A204.1 (cell line): ENCODE results near the gene PCDHGB2.
"Not testable (repeated sequence)": the region's sequence is repeated elsewhere in the genome, so short reads cannot be mapped to it uniquely, and the experiment has no call there.

Source experiments
- FAIRE-seq: peaks from 2 replicates; lab custom pipeline; 2012; peaks lifted over from hg19 to GRCh38; lab: Jason Lieb, UNC

Gene PCDHGB2

DNA sequence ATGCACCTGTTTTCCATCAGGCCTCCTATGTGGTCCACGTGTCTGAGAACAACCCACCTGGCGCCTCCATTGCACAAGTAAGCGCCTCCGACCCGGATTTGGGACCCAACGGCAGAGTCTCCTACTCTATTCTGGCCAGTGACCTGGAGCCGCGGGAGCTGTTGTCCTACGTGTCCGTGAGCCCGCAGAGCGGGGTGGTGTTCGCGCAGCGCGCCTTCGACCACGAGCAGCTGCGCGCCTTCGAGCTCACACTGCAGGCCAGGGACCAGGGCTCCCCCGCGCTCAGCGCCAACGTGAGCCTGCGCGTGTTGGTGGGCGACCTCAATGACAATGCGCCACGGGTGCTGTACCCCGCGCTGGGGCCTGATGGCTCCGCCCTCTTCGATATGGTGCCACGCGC lies 8.2 kb upstream of the PCDHGB2 start:
- FAIRE-seq: no peak

DNA sequence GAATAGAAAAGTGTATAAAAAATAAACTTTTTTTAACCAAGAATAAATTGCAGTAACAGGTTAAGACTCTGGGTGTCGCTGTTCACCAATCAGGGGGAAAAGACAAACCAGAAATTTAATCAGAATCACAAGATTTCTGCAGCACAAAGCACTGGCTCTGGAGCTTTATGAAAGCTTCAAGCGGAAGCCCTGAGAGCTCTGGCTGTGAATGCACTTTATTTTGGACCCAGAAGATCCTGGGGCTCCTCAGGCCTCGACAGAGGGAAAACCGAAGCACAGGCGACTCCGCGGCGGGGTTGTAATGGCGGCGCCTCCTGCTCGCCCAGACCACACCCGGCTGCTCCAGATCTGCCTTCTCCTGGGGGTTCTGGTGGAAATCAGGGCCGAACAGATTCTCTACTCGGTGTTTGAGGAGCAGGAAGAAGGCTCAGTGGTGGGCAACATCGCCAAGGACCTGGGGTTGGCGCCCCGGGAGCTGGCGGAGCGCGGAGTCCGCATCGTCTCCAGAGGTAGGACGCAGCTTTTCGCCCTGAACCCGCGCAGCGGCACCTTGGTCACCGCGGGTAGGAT lies 4.8 kb upstream of the PCDHGB2 start, which contains the start of gene PCDHGA4:
Gene PCDHGA4 (plus strand): TSS at position 122 of the 570 bp plus-strand sequence. CDS start 87 bp downstream, at position 209.
- peak; percentile 88 for FAIRE-seq

DNA sequence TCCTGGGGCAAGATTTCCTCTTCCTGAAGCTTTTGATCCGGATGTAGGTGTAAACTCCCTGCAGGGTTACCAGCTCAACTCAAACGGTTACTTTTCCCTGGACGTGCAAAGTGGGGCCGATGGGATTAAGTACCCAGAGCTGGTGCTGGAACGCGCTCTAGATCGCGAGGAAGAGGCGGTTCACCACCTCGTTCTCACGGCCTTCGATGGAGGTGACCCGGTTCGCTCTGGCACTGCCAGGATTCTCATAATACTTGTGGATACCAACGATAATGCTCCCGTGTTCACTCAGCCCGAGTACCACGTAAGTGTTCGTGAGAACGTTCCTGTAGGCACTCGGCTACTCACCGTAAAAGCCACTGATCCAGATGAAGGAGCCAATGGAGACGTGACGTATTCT lies 4.2 kb upstream of the PCDHGB2 start:
- FAIRE-seq: no peak

DNA sequence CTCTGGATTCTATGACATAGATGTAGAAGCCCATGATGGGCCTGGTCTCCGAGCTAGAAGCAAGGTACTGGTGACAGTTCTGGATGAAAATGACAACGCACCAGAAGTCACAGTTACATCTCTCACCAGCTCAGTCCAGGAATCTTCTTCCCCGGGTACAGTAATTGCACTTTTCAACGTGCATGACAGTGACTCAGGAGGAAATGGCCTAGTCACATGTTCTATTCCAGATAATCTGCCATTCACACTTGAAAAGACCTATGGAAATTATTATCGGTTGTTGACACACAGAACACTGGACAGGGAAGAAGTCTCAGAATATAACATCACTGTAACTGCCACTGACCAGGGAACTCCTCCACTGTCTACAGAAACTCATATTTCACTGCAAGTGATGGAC lies 3.7 kb upstream of the PCDHGB2 start:
- no peak for FAIRE-seq

DNA sequence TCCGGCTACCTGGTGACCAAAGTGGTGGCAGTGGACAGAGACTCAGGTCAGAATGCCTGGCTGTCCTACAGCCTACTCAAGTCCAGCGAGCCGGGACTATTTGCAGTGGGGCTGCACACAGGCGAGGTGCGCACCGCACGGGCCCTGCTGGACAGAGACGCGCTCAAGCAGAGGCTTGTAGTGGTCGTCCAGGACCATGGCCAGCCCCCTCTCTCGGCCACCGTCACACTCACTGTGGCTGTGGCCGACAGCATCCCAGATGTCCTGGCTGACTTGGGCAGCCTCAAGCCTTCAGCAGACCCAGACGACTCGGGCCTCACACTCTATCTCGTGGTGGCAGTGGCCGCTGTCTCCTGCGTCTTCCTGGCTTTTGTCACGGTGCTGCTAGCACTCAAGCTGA lies 2.8 kb upstream of the PCDHGB2 start:
- FAIRE-seq: no peak

DNA sequence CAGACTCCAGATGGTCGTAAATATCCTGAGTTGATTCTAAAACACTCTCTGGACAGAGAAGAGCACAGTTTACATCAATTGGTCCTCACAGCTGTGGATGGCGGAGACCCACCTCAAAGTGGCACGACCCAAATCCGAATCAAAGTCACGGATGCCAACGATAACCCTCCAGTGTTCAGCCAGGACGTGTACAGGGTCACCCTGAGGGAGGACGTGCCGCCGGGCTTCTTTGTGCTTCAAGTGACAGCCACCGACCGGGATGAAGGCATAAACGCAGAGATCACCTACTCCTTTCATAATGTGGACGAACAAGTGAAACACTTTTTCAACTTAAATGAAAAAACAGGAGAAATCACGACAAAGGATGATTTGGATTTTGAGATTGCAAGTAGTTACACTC lies 891 bp downstream of the PCDHGB2 start:
- no peak for FAIRE-seq

DNA sequence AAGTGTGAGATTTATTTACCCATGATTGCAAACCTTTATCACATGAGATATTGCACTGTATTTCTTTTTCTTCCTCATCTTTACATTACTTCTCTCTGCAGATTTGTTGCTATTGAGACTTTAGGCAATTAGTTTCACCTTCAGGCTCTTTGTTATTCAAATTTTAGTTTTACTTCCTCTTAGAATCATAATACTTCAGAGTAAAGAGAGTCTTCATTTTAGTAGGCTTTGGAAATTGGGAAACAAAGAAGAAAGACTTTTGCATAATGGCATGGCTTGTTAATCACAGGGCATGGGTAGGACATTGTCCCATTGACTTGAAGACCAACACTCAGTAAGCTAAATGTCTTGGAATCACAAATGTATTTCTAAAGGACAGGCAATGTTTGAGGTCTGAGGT lies 2.9 kb downstream of the PCDHGB2 start:
- FAIRE-seq: no peak

DNA sequence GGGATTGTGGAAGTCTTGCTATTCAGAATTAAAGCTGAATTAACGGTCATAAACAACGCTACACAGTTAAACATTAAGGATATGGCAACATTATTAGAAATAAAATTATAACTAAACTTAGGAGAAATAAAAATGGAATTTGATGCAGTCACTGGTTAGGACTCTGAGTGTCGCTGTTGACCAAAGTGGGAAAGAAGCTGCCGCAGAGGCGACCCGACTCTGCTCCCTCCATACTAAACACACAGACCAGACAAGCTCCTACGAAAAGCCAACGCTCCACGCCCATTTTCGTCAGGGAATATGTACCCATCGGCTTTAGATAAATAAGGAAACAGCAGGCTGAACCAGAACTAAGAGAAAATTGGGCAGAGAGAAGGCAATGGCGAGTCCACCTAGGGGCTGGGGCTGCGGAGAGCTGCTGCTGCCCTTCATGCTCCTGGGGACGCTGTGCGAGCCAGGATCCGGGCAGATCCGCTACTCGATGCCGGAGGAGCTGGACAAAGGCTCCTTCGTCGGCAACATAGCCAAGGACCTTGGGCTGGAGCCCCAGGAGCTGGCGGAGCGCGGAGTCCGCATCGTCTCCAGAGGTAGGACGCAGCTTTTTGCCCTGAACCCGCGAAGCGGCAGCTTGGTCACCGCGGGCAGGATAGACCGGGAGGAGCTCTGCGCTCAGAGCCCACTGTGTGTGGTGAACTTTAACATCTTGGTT lies 4.3 kb downstream of the PCDHGB2 start, which contains the start of gene PCDHGA5:
Gene PCDHGA5 (plus strand): TSS at position 211 of the 709 bp plus-strand sequence. CDS start 169 bp downstream, at position 380.
- no peak for FAIRE-seq

DNA sequence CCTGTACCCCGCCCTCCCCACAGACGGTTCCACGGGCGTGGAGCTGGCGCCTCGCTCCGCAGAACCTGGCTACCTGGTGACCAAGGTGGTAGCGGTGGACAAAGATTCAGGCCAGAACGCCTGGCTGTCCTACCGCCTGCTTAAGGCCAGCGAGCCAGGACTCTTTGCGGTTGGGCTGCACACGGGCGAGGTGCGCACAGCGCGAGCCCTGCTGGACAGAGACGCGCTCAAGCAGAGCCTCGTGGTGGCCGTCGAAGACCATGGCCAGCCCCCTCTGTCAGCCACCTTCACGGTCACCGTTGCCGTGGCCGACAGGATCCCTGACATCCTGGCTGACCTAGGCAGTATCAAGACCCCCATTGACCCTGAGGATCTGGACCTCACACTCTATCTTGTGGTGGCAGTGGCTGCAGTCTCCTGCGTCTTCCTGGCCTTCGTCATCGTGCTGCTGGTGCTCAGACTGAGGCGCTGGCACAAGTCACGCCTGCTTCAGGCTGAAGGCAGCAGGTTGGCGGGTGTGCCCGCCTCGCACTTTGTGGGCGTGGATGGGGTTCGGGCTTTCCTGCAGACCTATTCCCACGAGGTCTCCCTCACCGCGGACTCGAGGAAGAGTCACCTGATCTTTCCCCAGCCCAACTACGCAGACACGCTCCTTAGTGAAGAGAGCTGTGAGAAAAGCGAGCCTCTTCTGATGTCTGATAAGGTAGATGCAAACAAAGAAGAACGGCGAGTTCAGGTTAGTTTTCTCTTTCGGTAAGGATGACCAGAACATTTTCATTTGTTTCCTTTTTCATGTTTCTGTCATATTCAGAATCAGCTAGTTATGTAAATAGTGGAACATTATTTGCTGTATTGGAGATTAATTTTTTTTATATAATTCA lies 6.5 kb downstream of the PCDHGB2 start:
- FAIRE-seq: no peak

DNA sequence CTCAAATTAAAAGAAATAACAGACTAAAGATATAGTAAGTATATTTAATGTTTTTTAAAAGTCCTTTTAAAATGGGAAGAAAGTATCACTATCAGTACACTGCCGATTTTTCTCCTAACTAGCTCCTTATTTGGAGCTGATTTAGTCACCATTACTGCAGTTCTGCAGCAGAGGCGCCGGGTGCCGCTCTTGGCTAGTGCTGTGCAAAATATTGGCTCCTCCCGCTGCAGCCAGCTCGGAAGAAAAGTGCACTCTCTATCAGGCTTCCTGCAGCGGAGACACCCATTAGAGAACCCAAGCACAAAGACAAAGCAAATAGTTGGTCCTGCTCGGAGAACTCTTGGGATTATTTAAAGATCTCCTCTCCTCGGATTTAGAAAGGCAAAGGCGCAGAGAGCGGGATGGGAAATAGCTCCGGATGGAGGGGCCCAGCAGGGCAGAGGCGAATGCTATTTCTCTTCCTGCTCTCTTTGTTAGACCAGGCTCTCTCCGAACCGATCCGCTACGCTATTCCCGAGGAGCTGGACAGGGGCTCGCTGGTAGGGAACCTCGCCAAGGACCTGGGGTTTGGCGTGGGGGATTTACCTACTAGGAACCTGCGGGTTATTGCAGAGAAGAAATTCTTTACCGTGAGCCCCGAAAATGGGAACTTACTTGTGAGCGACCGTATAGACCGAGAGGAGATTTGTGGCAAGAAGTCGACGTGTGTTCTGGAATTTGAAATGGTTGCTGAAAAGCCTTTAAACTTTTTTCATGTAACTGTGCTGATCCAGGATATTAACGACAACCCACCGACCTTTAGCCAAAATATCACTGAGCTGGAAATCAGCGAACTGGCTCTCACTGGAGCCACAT lies 10.4 kb downstream of the PCDHGB2 start, which contains the start of gene PCDHGB3:
Gene PCDHGB3 (plus strand): TSS at position 249 of the 855 bp plus-strand sequence. CDS start 153 bp downstream, at position 402.
- no peak for FAIRE-seq

DNA sequence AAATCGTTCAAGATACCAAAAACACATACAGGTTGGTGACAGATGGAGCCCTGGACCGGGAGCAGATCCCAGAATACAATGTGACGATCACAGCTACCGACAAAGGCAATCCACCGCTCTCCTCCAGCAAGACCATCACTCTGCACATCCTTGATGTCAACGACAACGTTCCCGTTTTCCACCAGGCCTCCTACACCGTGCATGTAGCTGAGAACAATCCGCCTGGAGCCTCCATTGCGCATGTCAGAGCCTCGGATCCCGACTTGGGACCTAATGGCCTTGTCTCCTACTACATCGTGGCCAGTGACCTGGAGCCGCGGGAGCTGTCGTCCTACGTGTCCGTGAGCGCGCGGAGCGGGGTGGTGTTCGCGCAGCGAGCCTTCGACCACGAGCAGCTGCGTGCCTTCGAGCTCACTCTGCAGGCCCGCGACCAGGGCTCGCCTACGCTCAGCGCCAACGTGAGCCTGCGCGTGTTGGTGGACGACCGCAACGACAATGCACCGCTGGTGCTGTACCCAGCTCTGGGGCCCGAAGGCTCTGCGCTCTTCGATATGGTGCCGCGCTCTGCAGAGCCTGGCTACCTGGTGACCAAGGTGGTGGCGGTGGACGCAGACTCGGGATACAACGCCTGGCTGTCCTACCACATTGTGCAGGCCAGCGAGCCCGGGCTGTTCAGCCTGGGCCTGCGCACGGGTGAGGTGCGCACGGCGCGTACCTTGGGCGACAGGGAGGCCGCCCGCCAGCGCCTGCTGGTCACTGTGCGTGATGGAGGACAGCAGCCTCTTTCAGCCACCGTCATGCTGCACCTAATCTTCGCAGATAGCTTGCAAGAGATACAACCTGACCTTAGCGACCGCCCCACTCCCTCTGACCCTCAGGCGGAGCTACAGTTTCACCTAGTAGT lies 12.0 kb downstream of the PCDHGB2 start:
- FAIRE-seq: no peak

DNA sequence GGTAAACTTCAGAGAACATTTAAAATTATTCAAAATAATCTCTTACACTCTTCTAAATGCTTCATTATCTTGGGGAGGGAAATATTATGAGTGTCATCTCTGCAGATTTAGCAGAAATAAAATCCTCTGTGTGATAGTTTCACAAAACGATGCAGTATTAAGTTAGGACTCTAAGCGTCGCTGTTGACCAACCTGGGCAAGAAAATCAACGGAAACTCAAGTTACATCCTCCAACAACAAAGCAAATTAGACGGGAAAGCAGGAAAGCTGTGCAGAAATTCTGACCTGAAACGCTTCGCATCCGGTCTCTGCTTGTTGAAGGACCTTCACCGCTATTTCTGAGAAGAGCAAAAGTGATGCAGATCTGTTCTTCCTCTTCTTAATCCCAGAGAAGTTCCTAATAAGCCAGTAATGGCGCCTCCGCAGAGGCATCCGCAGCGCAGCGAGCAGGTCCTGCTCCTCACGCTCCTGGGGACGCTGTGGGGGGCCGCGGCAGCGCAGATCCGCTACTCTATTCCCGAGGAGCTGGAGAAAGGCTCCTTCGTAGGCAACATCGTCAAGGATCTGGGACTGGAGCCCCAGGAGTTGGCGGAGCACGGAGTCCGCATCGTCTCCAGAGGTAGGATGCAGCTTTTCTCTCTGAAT lies 14.0 kb downstream of the PCDHGB2 start, which contains the start of gene PCDHGA6:
Gene PCDHGA6 (plus strand): TSS at position 219 of the 645 bp plus-strand sequence. CDS start 193 bp downstream, at position 412.
- FAIRE-seq: no peak

DNA sequence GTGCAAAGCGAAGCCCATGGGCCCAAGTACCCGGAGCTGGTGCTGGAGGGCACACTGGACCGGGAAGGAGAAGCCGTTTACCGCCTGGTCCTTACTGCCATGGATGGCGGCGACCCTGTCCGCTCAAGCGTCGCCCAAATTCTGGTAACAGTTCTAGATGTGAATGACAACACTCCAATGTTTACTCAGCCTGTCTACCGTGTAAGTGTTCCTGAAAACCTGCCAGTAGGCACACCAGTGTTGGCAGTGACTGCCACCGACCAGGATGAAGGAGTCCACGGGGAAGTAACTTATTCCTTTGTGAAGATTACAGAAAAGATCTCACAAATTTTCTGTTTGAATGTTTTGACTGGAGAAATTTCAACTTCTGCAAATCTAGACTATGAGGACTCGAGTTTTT lies 14.8 kb downstream of the PCDHGB2 start:
- no peak for FAIRE-seq

DNA sequence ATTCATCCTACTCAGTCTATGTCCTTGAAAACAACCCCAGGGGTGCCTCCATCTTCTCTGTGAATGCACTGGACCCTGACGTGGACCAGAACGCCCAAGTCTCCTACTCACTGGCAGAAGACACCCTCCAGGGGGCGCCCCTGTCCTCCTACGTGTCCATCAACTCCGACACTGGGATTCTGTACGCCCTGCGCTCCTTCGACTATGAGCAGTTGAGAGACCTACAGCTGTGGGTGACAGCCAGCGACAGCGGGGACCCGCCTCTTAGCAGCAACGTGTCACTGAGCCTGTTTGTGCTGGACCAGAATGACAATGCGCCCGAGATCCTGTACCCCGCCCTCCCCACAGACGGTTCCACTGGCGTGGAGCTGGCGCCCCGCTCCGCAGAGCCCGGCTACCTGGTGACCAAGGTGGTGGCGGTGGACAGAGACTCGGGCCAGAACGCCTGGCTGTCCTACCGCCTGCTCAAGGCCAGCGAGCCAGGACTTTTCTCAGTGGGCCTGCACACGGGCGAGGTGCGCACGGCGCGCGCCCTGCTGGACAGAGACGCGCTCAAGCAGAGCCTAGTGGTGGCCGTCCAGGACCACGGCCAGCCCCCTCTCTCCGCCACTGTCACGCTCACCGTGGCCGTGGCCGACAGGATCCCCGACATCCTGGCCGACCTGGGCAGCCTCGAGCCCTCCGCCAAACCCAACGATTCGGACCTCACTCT lies 15.8 kb downstream of the PCDHGB2 start:
- FAIRE-seq: not testable (repeated sequence)

DNA sequence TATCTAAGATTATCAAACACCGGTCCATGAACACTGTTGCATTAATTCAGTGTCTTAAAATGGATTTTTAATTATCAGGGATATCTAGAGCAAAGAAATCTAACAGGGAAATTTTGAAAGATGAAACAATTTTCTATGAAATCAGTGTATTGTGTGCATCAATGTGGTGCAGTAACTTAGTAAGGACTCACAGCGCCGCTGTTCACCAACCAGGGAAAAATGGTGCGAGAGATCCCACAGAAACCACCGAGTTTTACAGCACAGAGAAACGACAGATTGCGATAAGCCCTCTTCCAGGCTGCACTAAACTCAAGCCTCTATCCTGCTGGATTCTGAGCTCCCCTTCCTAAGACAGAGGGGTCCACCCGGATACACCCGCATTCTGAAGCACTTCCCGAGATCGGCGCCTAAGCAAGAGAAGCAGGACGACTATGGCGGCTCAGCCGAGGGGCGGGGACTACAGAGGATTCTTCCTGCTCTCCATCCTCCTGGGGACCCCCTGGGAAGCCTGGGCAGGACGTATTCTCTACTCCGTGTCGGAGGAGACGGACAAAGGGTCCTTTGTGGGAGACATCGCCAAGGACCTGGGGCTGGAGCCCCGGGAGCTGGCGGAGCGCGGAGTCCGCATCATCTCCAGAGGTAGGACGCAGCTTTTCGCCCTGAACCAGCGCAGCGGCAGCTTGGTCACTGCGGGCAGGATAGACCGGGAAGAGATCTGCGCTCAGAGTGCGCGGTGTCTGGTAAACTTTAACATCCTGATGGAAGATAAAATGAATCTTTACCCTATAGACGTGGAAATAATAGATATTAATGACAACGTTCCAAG lies 22.9 kb downstream of the PCDHGB2 start, which contains the start of gene PCDHGA7:
Gene PCDHGA7 (plus strand): TSS at position 274 of the 826 bp plus-strand sequence. CDS start 158 bp downstream, at position 432.
- no peak for FAIRE-seq

DNA sequence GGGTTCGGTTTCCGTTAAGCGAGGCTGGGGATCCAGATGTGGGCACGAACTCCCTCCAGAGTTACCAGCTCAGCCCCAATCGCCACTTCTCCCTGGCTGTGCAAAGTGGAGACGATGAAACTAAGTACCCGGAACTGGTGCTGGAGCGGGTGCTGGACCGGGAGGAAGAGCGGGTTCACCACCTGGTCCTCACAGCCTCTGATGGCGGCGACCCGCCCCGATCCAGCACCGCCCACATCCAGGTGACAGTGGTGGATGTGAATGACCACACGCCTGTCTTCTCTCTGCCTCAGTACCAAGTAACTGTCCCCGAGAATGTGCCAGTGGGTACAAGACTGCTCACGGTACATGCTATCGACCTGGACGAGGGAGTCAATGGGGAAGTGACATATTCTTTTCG lies 23.6 kb downstream of the PCDHGB2 start:
- no peak for FAIRE-seq

DNA sequence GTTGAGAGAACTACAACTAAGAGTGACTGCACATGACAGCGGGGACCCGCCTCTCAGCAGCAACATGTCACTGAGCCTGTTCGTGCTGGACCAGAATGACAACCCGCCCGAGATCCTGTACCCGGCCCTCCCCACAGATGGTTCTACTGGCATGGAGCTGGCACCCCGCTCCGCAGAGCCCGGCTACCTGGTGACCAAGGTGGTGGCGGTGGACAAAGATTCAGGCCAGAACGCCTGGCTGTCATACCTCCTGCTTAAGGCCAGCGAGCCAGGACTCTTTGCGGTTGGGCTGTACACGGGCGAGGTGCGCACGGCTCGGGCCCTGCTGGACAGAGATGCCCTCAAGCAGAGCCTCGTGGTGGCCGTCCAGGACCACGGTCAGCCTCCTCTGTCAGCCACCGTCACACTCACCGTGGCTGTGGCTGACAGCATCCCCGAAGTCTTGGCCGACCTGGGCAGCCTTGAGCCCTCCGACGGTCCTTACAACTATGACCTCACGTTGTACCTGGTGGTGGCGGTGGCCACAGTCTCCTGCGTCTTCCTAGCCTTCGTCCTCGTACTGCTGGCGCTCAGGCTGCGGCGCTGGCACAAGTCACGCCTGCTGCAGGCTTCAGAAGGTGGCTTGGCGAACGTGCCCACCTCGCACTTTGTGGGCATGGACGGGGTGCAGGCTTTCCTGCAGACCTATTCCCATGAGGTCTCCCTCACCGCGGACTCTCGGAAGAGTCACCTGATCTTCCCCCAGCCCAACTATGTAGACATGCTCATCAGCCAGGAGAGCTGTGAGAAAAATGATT lies 24.9 kb downstream of the PCDHGB2 start:
- FAIRE-seq: no peak
